Astrocyte (in vitro differentiated cells and primary cell): ENCODE results near the gene VSTM1.

Source experiments
- EZH2 ChIP-seq: IDR thresholded peaks from 2 replicates; pipeline ENCODE4 v1.6.1; 2012; ENCODE audit warnings: mild to moderate bottlenecking, low read length, inconsistent platforms; ENCODE audit not compliant: insufficient read depth
- TF ChIP-seq, protein P1 (sequence below): IDR thresholded peaks from 2 replicates; pipeline ENCODE4 v1.5.1; 2011; ENCODE audit warnings: low read depth, mild to moderate bottlenecking, inconsistent platforms, low read length, moderate library complexity; ENCODE audit not compliant: insufficient read depth

DNA sequence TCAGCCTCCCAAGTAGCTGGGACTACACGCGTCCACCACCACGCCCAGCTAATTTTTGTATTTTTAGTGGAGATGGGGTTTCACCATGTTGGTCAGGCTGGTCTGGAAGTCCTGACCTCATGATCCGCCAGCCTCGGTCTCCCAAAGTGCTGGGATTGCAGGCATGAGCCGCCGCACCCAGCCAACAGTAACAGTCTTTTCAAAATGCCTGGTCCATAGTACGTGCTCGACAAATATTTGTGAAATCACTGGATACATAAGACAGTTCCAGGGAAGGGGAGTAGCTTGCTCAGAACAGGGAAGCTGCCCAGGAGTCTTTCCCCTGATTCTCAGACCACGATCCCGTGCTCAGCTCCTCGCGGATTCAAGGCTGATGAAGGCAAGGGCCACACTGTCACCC, 41.8 kb downstream of the VSTM1 start:
- TF ChIP-seq, protein P1, sequence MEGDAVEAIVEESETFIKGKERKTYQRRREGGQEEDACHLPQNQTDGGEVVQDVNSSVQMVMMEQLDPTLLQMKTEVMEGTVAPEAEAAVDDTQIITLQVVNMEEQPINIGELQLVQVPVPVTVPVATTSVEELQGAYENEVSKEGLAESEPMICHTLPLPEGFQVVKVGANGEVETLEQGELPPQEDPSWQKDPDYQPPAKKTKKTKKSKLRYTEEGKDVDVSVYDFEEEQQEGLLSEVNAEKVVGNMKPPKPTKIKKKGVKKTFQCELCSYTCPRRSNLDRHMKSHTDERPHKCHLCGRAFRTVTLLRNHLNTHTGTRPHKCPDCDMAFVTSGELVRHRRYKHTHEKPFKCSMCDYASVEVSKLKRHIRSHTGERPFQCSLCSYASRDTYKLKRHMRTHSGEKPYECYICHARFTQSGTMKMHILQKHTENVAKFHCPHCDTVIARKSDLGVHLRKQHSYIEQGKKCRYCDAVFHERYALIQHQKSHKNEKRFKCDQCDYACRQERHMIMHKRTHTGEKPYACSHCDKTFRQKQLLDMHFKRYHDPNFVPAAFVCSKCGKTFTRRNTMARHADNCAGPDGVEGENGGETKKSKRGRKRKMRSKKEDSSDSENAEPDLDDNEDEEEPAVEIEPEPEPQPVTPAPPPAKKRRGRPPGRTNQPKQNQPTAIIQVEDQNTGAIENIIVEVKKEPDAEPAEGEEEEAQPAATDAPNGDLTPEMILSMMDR: no peak
- no peak for TF ChIP-seq EZH2
